CD8-positive, alpha-beta memory T cell (primary cell): Measurements from ENCODE around the gene P2RX6. TPM values are rescaled to one million over a fixed set of nuclear protein-coding genes. Genes with fewer than 3 reads are reported as not detected.
A peak's percentile ranks its signal among the peaks of the same experiment; 100 is the strongest.
"Not testable (repeated sequence)": the region's sequence is repeated elsewhere in the genome, so short reads cannot be mapped to it uniquely, and the experiment has no call there.

ENCODE experiments used
- CTCF ChIA-PET: fragments of 350-600 bp; sonication (Branson Sonifier 250); formaldehyde crosslinking; loops from one replicate; lab custom pipeline; 2021; ENCODE audit warnings: antibody characterized with exemption; lab: Charles Lee
- POLR2A ChIA-PET: fragments of 350-600 bp; sonication (Branson Sonifier 250); formaldehyde crosslinking; loops from one replicate; lab custom pipeline; 2021; ENCODE audit warnings: antibody characterized with exemption; lab: Charles Lee
- DNase-seq, 5 donors: peaks; one replicate each; pipeline versions ENCODE4 v3.0.0 to v3.0.0-alpha.2; 2020 to 2022; ENCODE audit warnings: mixed read lengths in 1 of 5
- H3K27ac ChIP-seq: one replicate; pipeline ENCODE4 v1.7.0; 2013; ENCODE audit warnings: low read depth, mild to moderate bottlenecking, low read length, moderate library complexity
- H3K27me3 ChIP-seq: 2 replicates; pipeline ENCODE4 v1.7.0; 2013; ENCODE audit warnings: low read length, mild to moderate bottlenecking; ENCODE audit not compliant: insufficient read depth, poor library complexity, severe bottlenecking
- H3K36me3 ChIP-seq: 2 replicates; pipeline ENCODE4 v1.7.0; 2013; ENCODE audit warnings: mild to moderate bottlenecking, low read length, moderate library complexity; ENCODE audit not compliant: insufficient read depth
- H3K4me1 ChIP-seq: 2 replicates; pipeline ENCODE4 v1.7.0; 2013; ENCODE audit warnings: mild to moderate bottlenecking, low read length, moderate library complexity; ENCODE audit not compliant: insufficient read depth
- H3K4me3 ChIP-seq: 2 replicates; pipeline ENCODE4 v1.7.0; 2013; ENCODE audit warnings: mild to moderate bottlenecking, low read length
- H3K9me3 ChIP-seq: 2 replicates; pipeline ENCODE4 v1.7.0; 2013; ENCODE audit warnings: mild to moderate bottlenecking, low read length
- H3K27ac Mint-ChIP-seq, 8 donors: one replicate each; pipeline ENCODE4 v1.8.0; 2020 to 2021; ENCODE audit warnings: mixed read lengths in 8 of 8, mild to moderate bottlenecking in 6 of 8, inconsistent platforms in 3 of 8, moderate library complexity in 3 of 8
- H3K27me3 Mint-ChIP-seq, 2 donors: one replicate each; pipeline ENCODE4 v1.8.0; 2020 to 2021; ENCODE audit warnings: mixed read lengths in 2 of 2, mild to moderate bottlenecking in 1 of 2, moderate library complexity in 1 of 2
- H3K36me3 Mint-ChIP-seq, 3 donors: one replicate each; pipeline ENCODE4 v1.8.0; 2020 to 2021; ENCODE audit warnings: mixed read lengths in 3 of 3, inconsistent platforms in 1 of 3, mild to moderate bottlenecking in 1 of 3
- H3K4me1 Mint-ChIP-seq, 3 donors: one replicate each; pipeline ENCODE4 v1.8.0; 2020 to 2021; ENCODE audit warnings: mixed read lengths in 3 of 3, inconsistent platforms in 1 of 3, mild to moderate bottlenecking in 1 of 3
- H3K4me3 Mint-ChIP-seq, 7 donors: one replicate each; pipeline ENCODE4 v1.8.0; 2020 to 2021; ENCODE audit warnings: mixed read lengths in 7 of 7, mild to moderate bottlenecking in 6 of 7, moderate library complexity in 4 of 7, inconsistent platforms in 2 of 7
- H3K9me3 Mint-ChIP-seq, 5 donors: one replicate each; pipeline ENCODE4 v1.8.0; 2020 to 2022; ENCODE audit warnings: mixed read lengths in 5 of 5, mild to moderate bottlenecking in 3 of 5, moderate library complexity in 2 of 5, inconsistent platforms in 1 of 5
- polyA plus RNA-seq: library from polyadenylated mRNA; unstranded; fragments of 300-500 nt; fragmentation: Illumina TruSeq; gene quantifications from one replicate; pipeline ENCODE4 v1.2.3, GENCODE V29; 2021
- total RNA-seq, 2 experiments: library from RNA; stranded (reverse); gene quantifications; one replicate each; pipeline ENCODE4 v1.2.3, GENCODE V29; 2021

The P2RX6 gene
- total and polyA plus RNA-seq, 3 experiments from 2014 or later: 0.24 to 0.35 (median 0.33) TPM

DNA sequence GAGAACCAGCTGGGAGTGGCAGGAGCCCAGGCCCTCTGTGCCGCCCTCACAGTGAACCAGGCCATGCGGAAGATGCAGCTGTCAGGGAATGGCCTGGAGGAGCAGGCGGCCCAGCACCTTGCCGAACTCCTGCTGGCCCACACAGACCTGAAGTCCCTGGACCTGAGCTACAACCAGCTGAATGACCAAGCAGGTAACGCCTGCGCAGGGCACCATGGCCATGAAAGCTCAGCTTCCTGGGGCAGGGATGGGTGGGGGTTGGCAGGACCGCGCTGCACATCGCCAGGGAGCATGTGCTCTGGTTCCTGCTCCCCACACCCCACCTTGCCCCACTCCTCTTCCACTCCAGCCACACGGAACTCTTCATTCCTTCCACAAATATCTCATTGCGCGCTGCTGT, 34.0 kb downstream of the P2RX6 start:
- H3K4me3 Mint-ChIP-seq, DNase-seq, H3K36me3 ChIP-seq, H3K36me3 Mint-ChIP-seq, CTCF ChIA-PET, H3K4me3 ChIP-seq, POLR2A ChIA-PET, H3K27ac Mint-ChIP-seq, H3K27ac ChIP-seq, H3K9me3 Mint-ChIP-seq, H3K9me3 ChIP-seq, H3K27me3 ChIP-seq: not testable (repeated sequence)
- H3K4me1 ChIP-seq: peaks cover 11% of the 10 kb centered on the region
- Mint-ChIP-seq H3K27me3 (peaks cover 4 to 14% of the 10 kb centered on the region in 2 donors), H3K4me1 (peaks cover 15 to 19% (median 16%) of the 10 kb centered on the region in 3 donors)

DNA sequence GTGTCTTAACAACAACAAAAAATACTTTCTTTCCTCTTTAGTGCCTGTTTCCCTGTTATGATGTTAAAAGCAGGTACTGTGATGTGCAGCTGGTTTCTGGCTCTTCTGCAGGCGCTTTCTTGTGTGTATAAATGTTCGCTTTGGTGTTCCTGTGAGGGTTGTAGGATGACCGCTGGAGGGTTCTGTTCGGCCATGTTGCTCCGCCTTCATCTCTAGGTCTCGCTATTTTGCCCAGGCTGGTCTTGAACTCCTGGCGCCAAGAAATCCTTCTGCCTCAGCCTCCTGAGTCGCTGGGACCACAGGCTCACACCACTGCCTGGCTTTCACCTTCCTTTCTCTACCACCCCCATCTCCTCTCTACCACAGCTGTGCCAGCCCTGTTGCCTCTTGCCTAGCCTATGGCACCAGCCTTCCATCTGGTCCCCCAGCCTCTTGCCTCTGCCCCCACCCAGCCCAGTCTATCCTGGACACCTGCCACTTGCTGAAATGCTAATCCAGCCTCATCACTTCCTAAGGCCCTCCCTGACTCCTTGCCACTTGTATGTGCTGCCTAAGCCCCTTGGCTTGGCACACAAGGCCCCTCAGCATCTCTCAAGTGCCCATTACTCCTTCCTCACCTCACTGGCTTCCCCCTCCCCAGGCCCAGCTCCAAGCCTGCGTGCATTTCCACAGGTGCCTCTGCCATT, 36.3 kb downstream of the P2RX6 start:
- H3K9me3 ChIP-seq: no peaks in the 10 kb centered on the region
- peaks cover 8 to 11% of the 10 kb centered on the region in 2 donors for H3K27me3 Mint-ChIP-seq
- no peak overlapping the region for H3K4me3 ChIP-seq
- peaks cover 13% of the 10 kb centered on the region for H3K4me1 ChIP-seq
- H3K27ac ChIP-seq: no peak overlapping the region
- ChIA-PET POLR2A (no interaction called here), CTCF (no interaction called here)
- no peaks in the 10 kb centered on the region for H3K9me3 Mint-ChIP-seq
- DNase-seq: no peak
- H3K27me3 ChIP-seq: no peaks in the 10 kb centered on the region
- H3K36me3 Mint-ChIP-seq: no peaks in the 10 kb centered on the region
- no peak overlapping the region for H3K27ac Mint-ChIP-seq
- peaks cover 5 to 8% (median 8%) of the 10 kb centered on the region in 3 donors for H3K4me1 Mint-ChIP-seq
- no peak overlapping the region for H3K4me3 Mint-ChIP-seq
- no peaks in the 10 kb centered on the region for H3K36me3 ChIP-seq

DNA sequence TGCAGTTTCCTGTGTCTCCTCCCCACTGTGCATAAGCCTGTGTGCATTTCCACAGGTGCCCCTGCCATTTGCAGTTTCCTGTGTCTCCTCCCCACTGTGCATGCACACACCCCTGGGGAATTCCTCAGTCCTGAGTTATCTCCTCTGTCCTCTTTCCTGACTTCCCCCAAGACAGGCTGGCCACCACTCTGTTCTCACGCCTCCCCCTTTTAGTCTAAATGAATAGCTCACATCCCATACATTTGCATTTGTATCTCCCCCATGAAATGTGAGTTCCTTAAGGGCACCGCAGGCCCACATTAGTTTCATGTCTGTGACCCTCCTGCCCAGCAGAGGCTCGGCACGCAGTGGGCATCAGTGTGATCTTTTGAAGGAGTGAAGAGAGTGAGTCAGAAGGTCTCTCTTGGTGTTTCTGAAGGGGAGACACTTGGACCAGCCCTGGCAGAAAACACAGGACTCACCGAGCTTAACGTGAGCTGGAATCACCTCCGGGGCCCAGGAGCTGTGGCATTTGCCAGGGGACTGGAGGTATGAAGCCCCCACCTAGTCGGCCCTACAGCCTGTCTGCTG, 37.0 kb downstream of the P2RX6 start:
- H3K36me3 ChIP-seq: no peaks in the 10 kb centered on the region
- Mint-ChIP-seq H3K27ac (peak overlapping the region in 3 of 8 donors; percentile 13 to 57 (median 17)), H3K4me1 (peaks cover 9 to 14% (median 12%) of the 10 kb centered on the region in 3 donors), H3K9me3 (no peaks in the 10 kb centered on the region), H3K27me3 (peaks cover 10 to 16% of the 10 kb centered on the region in 2 donors), H3K4me3 (no peak overlapping the region), H3K36me3 (no peaks in the 10 kb centered on the region)
- no peak overlapping the region for H3K27ac ChIP-seq
- no peak overlapping the region for H3K4me3 ChIP-seq
- ChIA-PET CTCF (no interaction called here), POLR2A (no interaction called here)
- no peak for DNase-seq
- H3K9me3 ChIP-seq: no peaks in the 10 kb centered on the region
- H3K27me3 ChIP-seq: no peaks in the 10 kb centered on the region
- H3K4me1 ChIP-seq: peaks cover 19% of the 10 kb centered on the region

DNA sequence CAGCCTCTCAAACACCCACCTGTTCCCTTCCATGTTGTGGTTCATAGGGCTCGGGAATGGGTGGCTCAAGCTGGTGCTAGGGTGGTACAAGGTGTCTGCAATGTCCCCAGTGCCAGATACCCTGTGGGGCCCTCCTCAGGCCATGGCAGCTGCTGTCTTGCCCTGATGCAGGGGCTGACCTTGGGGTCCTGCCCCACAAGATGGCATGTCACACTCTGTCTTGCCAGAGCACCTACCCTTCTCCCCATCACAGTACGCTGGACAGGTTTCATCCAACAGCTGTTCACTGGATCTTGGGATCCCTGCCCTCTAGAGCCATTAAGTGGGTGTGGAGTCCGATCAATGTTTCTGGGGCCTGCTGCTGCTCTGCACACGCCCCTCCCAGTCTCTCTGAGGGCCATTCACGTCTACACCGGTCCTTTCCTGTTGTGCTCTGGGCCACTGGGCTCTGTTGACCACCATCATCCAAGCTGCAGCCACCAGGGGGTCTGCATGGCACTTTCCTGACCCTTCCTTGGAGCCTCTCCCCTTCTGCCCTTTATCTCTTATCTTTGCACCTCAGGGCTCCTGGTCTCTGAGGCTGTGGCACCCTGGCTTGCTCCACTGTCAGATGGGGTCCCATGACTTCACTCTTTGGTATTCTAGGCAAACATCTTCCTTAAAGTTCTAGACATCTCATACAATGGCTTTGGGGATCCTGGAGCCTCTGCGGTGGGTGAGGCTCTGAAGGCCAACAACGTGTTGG, 37.9 kb downstream of the P2RX6 start:
- H3K27ac ChIP-seq: no peak overlapping the region
- no peaks in the 10 kb centered on the region for H3K9me3 ChIP-seq
- no peaks in the 10 kb centered on the region for H3K36me3 Mint-ChIP-seq
- H3K4me3 ChIP-seq: no peak overlapping the region
- no peak for DNase-seq
- peaks cover 9 to 14% (median 12%) of the 10 kb centered on the region in 3 donors for H3K4me1 Mint-ChIP-seq
- ChIA-PET POLR2A (no interaction called here), CTCF (no interaction called here)
- H3K4me1 ChIP-seq: peaks cover 20% of the 10 kb centered on the region
- peaks cover 10 to 17% of the 10 kb centered on the region in 2 donors for H3K27me3 Mint-ChIP-seq
- no peaks in the 10 kb centered on the region for H3K27me3 ChIP-seq
- no peak overlapping the region for H3K4me3 Mint-ChIP-seq
- no peaks in the 10 kb centered on the region for H3K36me3 ChIP-seq
- no peaks in the 10 kb centered on the region for H3K9me3 Mint-ChIP-seq
- peak overlapping the region in 1 of 8 donors; percentile 62 for H3K27ac Mint-ChIP-seq

- H3K36me3 ChIP-seq: no peaks in the 10 kb centered on the region
- no peak overlapping the region for H3K27ac Mint-ChIP-seq
- H3K4me3 ChIP-seq: no peak overlapping the region
- DNase-seq: no peak
- H3K27me3 Mint-ChIP-seq: peaks cover 10 to 17% of the 10 kb centered on the region in 2 donors
- H3K27me3 ChIP-seq: no peaks in the 10 kb centered on the region
- POLR2A ChIA-PET: no interaction called here
- no peaks in the 10 kb centered on the region for H3K9me3 Mint-ChIP-seq
- H3K36me3 Mint-ChIP-seq: no peaks in the 10 kb centered on the region
- H3K9me3 ChIP-seq: no peaks in the 10 kb centered on the region
- no peak overlapping the region for H3K4me3 Mint-ChIP-seq
- H3K4me1 Mint-ChIP-seq: peaks cover 9 to 14% (median 12%) of the 10 kb centered on the region in 3 donors
- CTCF ChIA-PET: no interaction called here
- no peak overlapping the region for H3K27ac ChIP-seq
- H3K4me1 ChIP-seq: peaks cover 20% of the 10 kb centered on the region
These were observed 39.2 kb downstream of the P2RX6 start for GRCh38 chr22:21054046-21054713.

DNA sequence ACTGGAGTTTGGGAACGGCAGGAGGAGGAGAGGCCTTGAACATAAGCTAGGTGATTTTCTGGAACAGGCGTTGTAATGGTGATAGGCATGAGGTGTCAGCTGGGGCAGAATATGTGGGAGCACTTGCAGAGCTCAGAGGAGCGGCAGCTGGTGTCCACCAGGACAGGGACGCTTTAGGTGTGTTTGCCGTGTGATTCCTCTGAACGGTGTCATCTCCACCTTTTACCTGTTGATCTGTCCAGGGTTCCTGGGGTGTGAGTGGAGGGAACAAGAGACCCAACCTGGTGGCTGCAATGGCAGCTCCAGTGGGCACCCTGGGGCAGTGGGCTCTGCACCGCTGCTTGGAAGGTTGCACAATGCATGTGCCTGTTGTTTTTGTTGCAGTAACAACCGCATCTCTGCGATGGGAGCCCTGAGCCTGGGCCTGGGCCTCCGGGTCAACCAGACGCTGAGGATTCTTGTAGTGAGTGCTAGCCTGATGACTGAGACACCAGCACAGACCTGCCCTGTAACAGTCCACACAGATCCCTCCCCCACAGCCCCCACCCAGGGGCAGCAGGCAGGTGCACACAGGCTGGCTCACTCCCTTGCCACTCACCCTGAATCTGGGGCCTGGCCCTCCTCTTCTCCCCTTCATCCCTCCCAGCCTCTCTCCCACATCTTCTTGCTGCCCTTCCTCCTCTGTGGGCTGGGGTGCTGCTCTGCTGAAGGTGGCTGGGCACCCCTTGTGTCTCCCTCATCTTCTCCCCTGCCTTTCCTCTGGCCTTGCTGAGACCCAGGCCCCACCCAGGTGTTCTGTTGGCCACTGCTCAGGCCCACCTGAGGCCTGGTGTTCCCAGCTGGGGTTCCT, 40.0 kb downstream of the P2RX6 start:
- CTCF ChIA-PET: no interaction called here
- no peak overlapping the region for H3K27ac Mint-ChIP-seq
- no peak overlapping the region for H3K4me3 Mint-ChIP-seq
- Histone ChIP-seq H3K4me3 (no peak overlapping the region), H3K4me1 (peaks cover 20% of the 10 kb centered on the region), H3K27me3 (no peaks in the 10 kb centered on the region), H3K9me3 (no peaks in the 10 kb centered on the region), H3K36me3 (no peaks in the 10 kb centered on the region), H3K27ac (no peak overlapping the region)
- H3K4me1 Mint-ChIP-seq: peaks cover 9 to 14% (median 12%) of the 10 kb centered on the region in 3 donors
- no peaks in the 10 kb centered on the region for H3K9me3 Mint-ChIP-seq
- POLR2A ChIA-PET: no interaction called here
- DNase-seq: no peak
- no peaks in the 10 kb centered on the region for H3K36me3 Mint-ChIP-seq
- H3K27me3 Mint-ChIP-seq: peaks cover 10 to 17% of the 10 kb centered on the region in 2 donors

- Mint-ChIP-seq H3K36me3 (no peaks in the 10 kb centered on the region), H3K9me3 (no peaks in the 10 kb centered on the region), H3K4me3 (peak overlapping the region in 3 of 7 donors; percentile 29 to 68 (median 44)), H3K4me1 (peaks cover 9 to 14% (median 12%) of the 10 kb centered on the region in 3 donors), H3K27me3 (peaks cover 10 to 17% of the 10 kb centered on the region in 2 donors), H3K27ac (no peak overlapping the region)
- Histone ChIP-seq H3K27me3 (no peaks in the 10 kb centered on the region), H3K27ac (no peak overlapping the region), H3K36me3 (no peaks in the 10 kb centered on the region), H3K9me3 (no peaks in the 10 kb centered on the region), H3K4me3 (no peak overlapping the region), H3K4me1 (peaks cover 20% of the 10 kb centered on the region)
- ChIA-PET POLR2A (no interaction called here), CTCF (no interaction called here)
- no peak for DNase-seq
These were observed 40.5 kb downstream of the P2RX6 start for GRCh38 chr22:21055564-21055834.
